ENCODE data around the gene ALDH1L1. TPM values are rescaled to one million over a fixed set of nuclear protein-coding genes. Genes with fewer than 3 reads are reported as not detected.

Gene ALDH1L1
- total and polyA plus RNA-seq, 2 donors (not counting 1 experiment from before 2014, with no cell fraction given): not detected

DNA sequence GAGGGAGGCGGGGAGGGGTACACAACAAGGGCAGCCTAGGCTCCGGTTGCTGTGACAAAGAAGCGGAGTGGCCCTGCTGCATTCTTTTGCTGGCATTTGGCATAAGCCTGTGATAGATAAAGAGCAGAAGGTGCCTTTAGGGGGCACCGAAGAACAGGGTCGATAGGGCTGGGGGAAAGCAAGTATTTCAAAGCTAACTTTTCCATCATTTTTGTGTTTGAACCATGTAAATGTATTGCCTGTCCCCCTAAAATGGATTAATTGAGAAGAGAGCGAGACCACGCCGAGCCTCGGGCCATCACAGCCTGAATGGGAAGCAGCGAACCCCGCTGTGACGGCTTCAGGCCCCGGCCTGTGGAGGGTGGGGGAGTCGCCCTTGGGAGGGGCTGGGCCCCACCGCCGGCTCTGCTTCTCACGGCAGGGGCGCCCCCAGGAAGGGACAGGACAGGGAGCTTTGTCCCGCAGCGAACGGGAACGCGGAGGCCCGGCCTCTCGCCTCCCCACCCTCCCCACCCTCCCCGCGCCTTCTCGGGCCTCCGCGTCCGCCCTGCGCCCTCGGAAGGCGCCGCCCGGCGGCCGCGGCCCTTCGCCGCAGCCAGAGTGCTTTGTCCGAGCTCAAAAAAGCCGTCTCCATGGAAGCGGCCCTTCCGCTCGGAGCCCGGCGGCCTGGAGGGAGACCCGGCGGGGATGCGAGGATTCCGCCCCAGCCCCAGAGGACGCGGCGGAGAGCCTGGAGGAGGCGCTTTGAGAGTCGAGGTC lies 32.4 kb upstream of the ALDH1L1 start:
- peaks cover 0 to 54% (median 15%) of the 10 kb centered on the region in 4 experiments for H3K27me3 ChIP-seq (replicated peaks in 1 of 4; ENCODE audit: control extremely low read depth in 1 of 4, control insufficient read depth in 3 of 4, insufficient read depth in 4 of 4, low read length in 3 of 4)
- H3K4me2 ChIP-seq (replicated peaks; ENCODE audit: low read depth, low read length, poor library complexity, severe bottlenecking): peak overlapping the region; percentile 44
- peaks cover 73% of the 10 kb centered on the region for H3K27me3 Mint-ChIP-seq
- intact Hi-C loops (cut with micrococcal nuclease): no loop called here
- H3K36me3 ChIP-seq (replicated peaks in 1 of 2; ENCODE audit: control extremely low read depth in 1 of 2, control insufficient read depth in 1 of 2, extremely low read depth in 1 of 2, insufficient read depth in 2 of 2, low read length in 1 of 2): no peaks in the 10 kb centered on the region
- no peak overlapping the region for H3K27ac ChIP-seq (ENCODE audit: low read length in 2 of 2)
- H4K20me1 ChIP-seq (ENCODE audit: control insufficient read depth, insufficient read depth, low read length, poor library complexity, severe bottlenecking): no peaks in the 10 kb centered on the region
- H3K9me3 ChIP-seq (ENCODE audit: control extremely low read depth in 1 of 3, control insufficient read depth in 2 of 3, insufficient read depth in 1 of 3, low read length in 2 of 3): peaks cover 0 to 12% (median 0%) of the 10 kb centered on the region in 3 donors
- H3K9ac ChIP-seq (ENCODE audit: low read length): no peak overlapping the region
- DNase-seq (no peak), ATAC-seq (ENCODE audit: low read depth) (no peak)
- no peak for TF ChIP-seq EZH2 (IDR thresholded peaks at IDR 0.05; ENCODE audit: borderline replicate concordance, insufficient read depth, low read depth, low read length, poor library complexity, severe bottlenecking)
- no peak for TF ChIP-seq CTCF (IDR thresholded peaks at IDR 0.05)
- 2% methylated on average over 55 of the region's 57 CpGs for WGBS (ENCODE audit: insufficient coverage)
- H3K4me3 ChIP-seq (ENCODE audit: control extremely low read depth in 1 of 5, extremely low read depth in 1 of 5, insufficient read depth in 1 of 5, low read depth in 2 of 5, low read length in 4 of 5): no peak overlapping the region
- POLR2A ChIA-PET: no interaction called here
- no peaks in the 10 kb centered on the region for H3K79me2 ChIP-seq (ENCODE audit: control insufficient read depth, insufficient read depth, low read length)
- H3K27ac Mint-ChIP-seq: no peak overlapping the region
- H2AFZ ChIP-seq (ENCODE audit: insufficient read depth, low read depth, low read length, poor library complexity, severe bottlenecking): peak overlapping the region; percentile 5
- H3K9me3 Mint-ChIP-seq (ENCODE audit: insufficient read depth): no peaks in the 10 kb centered on the region
- CTCF ChIA-PET: no interaction called here
- H3K4me3 Mint-ChIP-seq: peak overlapping the region; percentile 64
- H3K4me1 ChIP-seq (ENCODE audit: control insufficient read depth in 2 of 2, insufficient read depth in 2 of 2, low read length in 2 of 2): peaks cover 4 to 9% of the 10 kb centered on the region in 2 donors
- H3K4me1 Mint-ChIP-seq: peaks cover 7% of the 10 kb centered on the region

DNA sequence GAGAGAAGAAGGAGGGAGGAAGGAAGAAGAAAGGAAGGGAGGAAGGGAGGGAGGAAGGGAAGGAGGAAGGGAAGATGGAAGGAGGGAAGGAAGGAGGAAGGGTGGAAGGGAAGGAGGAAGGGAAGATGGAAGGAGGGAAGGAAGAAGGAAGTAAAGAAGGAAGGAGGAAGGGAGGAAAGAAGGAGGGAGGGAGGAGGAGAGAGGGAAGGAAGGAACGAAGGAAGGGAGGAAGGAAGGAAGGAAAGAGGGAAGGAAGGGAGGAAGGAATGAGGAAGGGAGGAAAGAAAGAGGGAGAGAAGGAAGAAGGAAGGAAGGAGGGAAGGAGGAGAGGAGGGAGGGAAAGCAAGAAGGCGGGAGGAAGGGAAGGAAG lies 31.8 kb upstream of the ALDH1L1 start:
- H3K4me2 ChIP-seq (replicated peaks; ENCODE audit: low read depth, low read length, poor library complexity, severe bottlenecking): no peak overlapping the region
- H3K36me3 ChIP-seq (replicated peaks in 1 of 2; ENCODE audit: control extremely low read depth in 1 of 2, control insufficient read depth in 1 of 2, extremely low read depth in 1 of 2, insufficient read depth in 2 of 2, low read length in 1 of 2): no peaks in the 10 kb centered on the region
- peaks cover 0 to 54% (median 15%) of the 10 kb centered on the region in 4 experiments for H3K27me3 ChIP-seq (replicated peaks in 1 of 4; ENCODE audit: control extremely low read depth in 1 of 4, control insufficient read depth in 3 of 4, insufficient read depth in 4 of 4, low read length in 3 of 4)
- H3K27ac ChIP-seq (ENCODE audit: low read length in 2 of 2): no peak overlapping the region
- no peak for DNase-seq
- no peaks in the 10 kb centered on the region for H3K9me3 Mint-ChIP-seq (ENCODE audit: insufficient read depth)
- H2AFZ ChIP-seq (ENCODE audit: insufficient read depth, low read depth, low read length, poor library complexity, severe bottlenecking): no peak overlapping the region
- H3K9ac ChIP-seq (ENCODE audit: low read length): no peak overlapping the region
- 22% methylated on average over 2 of the region's 2 CpGs for WGBS (ENCODE audit: insufficient coverage)
- H3K4me1 ChIP-seq (ENCODE audit: control insufficient read depth in 2 of 2, insufficient read depth in 2 of 2, low read length in 2 of 2): peaks cover 4 to 9% of the 10 kb centered on the region in 2 donors
- no peak overlapping the region for H3K4me3 ChIP-seq (ENCODE audit: control extremely low read depth in 1 of 5, extremely low read depth in 1 of 5, insufficient read depth in 1 of 5, low read depth in 2 of 5, low read length in 4 of 5)
- TF ChIP-seq CTCF (IDR thresholded peaks at IDR 0.05) (no peak), EZH2 (IDR thresholded peaks at IDR 0.05; ENCODE audit: borderline replicate concordance, insufficient read depth, low read depth, low read length, poor library complexity, severe bottlenecking) (no peak)
- H3K79me2 ChIP-seq (ENCODE audit: control insufficient read depth, insufficient read depth, low read length): no peaks in the 10 kb centered on the region
- intact Hi-C loops (cut with micrococcal nuclease): no loop called here
- no peak for ATAC-seq (ENCODE audit: low read depth)
- H3K27ac Mint-ChIP-seq: no peak overlapping the region
- peaks cover 0 to 12% (median 0%) of the 10 kb centered on the region in 3 donors for H3K9me3 ChIP-seq (ENCODE audit: control extremely low read depth in 1 of 3, control insufficient read depth in 2 of 3, insufficient read depth in 1 of 3, low read length in 2 of 3)
- no peak overlapping the region for H3K4me3 Mint-ChIP-seq
- ChIA-PET POLR2A (no interaction called here), CTCF (no interaction called here)
- H4K20me1 ChIP-seq (ENCODE audit: control insufficient read depth, insufficient read depth, low read length, poor library complexity, severe bottlenecking): no peaks in the 10 kb centered on the region
- H3K4me1 Mint-ChIP-seq: peaks cover 7% of the 10 kb centered on the region
- peaks cover 70% of the 10 kb centered on the region for H3K27me3 Mint-ChIP-seq
